Lung (tissue), 12 donors: ENCODE measurements around the gene PRPF40A. TPM values are rescaled to one million over a fixed set of nuclear protein-coding genes. Genes with fewer than 3 reads are reported as not detected.

Experiments used
- ATAC-seq: fragments of 200-7000 bp; cut with Tn5 transposase; one replicate; pipeline ENCODE4 v1.9.1; 2020; ENCODE audit warnings: moderate number of reproducible peaks; ENCODE audit not compliant: insufficient read depth, low FRiP score
- DNase-seq, 3 donors: peaks; one replicate each; pipeline ENCODE4 v3.0.0-alpha.2; 2013 to 2017
- H3K27ac ChIP-seq, 2 donors: one replicate each; pipeline ENCODE4 v1.5.1; 2013; ENCODE audit warnings: mild to moderate bottlenecking in 2 of 2, moderate library complexity in 2 of 2, control low read depth in 1 of 2, inconsistent platforms in 1 of 2, low read depth in 1 of 2, low read length in 1 of 2
- H3K27me3 ChIP-seq, 3 donors: one replicate each; pipeline ENCODE4 v1.5.1; 2013; ENCODE audit warnings: low read length in 2 of 3; ENCODE audit not compliant: control insufficient read depth in 3 of 3, insufficient read depth in 3 of 3
- H3K36me3 ChIP-seq, 4 donors: one replicate each; pipeline ENCODE4 v1.5.1; 2013; ENCODE audit warnings: low read length in 4 of 4, mild to moderate bottlenecking in 1 of 4, moderate library complexity in 1 of 4; ENCODE audit not compliant: control insufficient read depth in 4 of 4, insufficient read depth in 4 of 4
- H3K4me1 ChIP-seq, 5 donors: one replicate each; pipeline ENCODE4 v1.5.1; 2013; ENCODE audit warnings: low read length in 5 of 5, mild to moderate bottlenecking in 2 of 5, moderate library complexity in 1 of 5; ENCODE audit not compliant: control insufficient read depth in 5 of 5, insufficient read depth in 5 of 5
- H3K4me3 ChIP-seq: one replicate; pipeline ENCODE4 v1.5.1; 2013; ENCODE audit warnings: mild to moderate bottlenecking, control low read depth, moderate library complexity
- H3K9ac ChIP-seq, 2 donors: one replicate each; pipeline ENCODE4 v1.5.1; 2013; ENCODE audit warnings: low read length in 2 of 2, control low read depth in 1 of 2; ENCODE audit not compliant: insufficient read depth in 1 of 2
- H3K9me3 ChIP-seq, 4 donors: one replicate each; pipeline ENCODE4 v1.5.1; 2013; ENCODE audit warnings: low read length in 3 of 4, mild to moderate bottlenecking in 1 of 4, moderate library complexity in 1 of 4; ENCODE audit not compliant: control insufficient read depth in 4 of 4, insufficient read depth in 3 of 4
- WGBS, 2 donors: extraction: QIAGEN DNeasy Blood & Tissue Kit; methylation state at CpG; one replicate each; pipeline ENCODE4 v1.1.7; 2013; 5-methylcytosine and 5-hydroxymethylcytosine counted together
- polyA plus RNA-seq, 2 donors: library from polyadenylated mRNA; stranded (reverse); fragments of 200-250 nt; gene quantifications; one replicate each; pipeline ENCODE4 v1.2.1, GENCODE V29; 2013
- total RNA-seq, 2 donors: library from RNA; depleted of rRNA in 1 of 2; stranded (reverse); fragments of >200 nt in 1 of 2; gene quantifications; one replicate each; pipeline ENCODE4 v1.2.1, GENCODE V29; 2014 to 2021
- TF ChIP-seq, protein P1 (sequence below): IDR thresholded peaks from 2 replicates; pipeline ENCODE4 v1.5.1; 2012; ENCODE audit warnings: mild to moderate bottlenecking; ENCODE audit errors: control extremely low read depth, extremely low read depth
- donor health status: control.
- donor health status: control.
- donor health status: Bipolar disorder and iron deficiency.
- donor health status: healthy.
- donor health status: DM: yes; HTN: yes; CAD: no.

PRPF40A gene
- total and polyA plus RNA-seq, 4 donors, result 20.1 to 131 (median 58.6) TPM

GRCh38 chr2:152701198-152701597, 16.1 kb downstream of the PRPF40A start:
- H3K9ac ChIP-seq, result no peak overlapping the region
- peaks cover 0 to 3% (median 0%) of the 10 kb centered on the region in 4 donors for H3K9me3 ChIP-seq
- peaks cover 0 to 7% (median 0%) of the 10 kb centered on the region in 5 donors for H3K4me1 ChIP-seq
- H3K27me3 ChIP-seq, result no peaks in the 10 kb centered on the region
- H3K36me3 ChIP-seq, result peaks cover 0 to 6% (median 3%) of the 10 kb centered on the region in 4 donors
- WGBS, 2 donors, result 97 to 98% methylated on average over 7 of the region's 7 CpGs
- DNase-seq (no peak), ATAC-seq (no peak)
- TF ChIP-seq, protein P1, sequence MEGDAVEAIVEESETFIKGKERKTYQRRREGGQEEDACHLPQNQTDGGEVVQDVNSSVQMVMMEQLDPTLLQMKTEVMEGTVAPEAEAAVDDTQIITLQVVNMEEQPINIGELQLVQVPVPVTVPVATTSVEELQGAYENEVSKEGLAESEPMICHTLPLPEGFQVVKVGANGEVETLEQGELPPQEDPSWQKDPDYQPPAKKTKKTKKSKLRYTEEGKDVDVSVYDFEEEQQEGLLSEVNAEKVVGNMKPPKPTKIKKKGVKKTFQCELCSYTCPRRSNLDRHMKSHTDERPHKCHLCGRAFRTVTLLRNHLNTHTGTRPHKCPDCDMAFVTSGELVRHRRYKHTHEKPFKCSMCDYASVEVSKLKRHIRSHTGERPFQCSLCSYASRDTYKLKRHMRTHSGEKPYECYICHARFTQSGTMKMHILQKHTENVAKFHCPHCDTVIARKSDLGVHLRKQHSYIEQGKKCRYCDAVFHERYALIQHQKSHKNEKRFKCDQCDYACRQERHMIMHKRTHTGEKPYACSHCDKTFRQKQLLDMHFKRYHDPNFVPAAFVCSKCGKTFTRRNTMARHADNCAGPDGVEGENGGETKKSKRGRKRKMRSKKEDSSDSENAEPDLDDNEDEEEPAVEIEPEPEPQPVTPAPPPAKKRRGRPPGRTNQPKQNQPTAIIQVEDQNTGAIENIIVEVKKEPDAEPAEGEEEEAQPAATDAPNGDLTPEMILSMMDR, result no peak
- H3K4me3 ChIP-seq, result no peak overlapping the region
- H3K27ac ChIP-seq, result no peak overlapping the region

- 83 to 100% methylated on average over 1 of the region's 1 CpG for WGBS, 2 donors
- Histone ChIP-seq H3K4me3 (no peak overlapping the region), H3K9me3 (no peaks in the 10 kb centered on the region), H3K27ac (no peak overlapping the region), H3K4me1 (no peaks in the 10 kb centered on the region), H3K27me3 (no peaks in the 10 kb centered on the region), H3K36me3 (peaks cover 0 to 4% (median 3%) of the 10 kb centered on the region in 4 donors), H3K9ac (no peak overlapping the region)
- TF ChIP-seq, protein P1, result no peak
- ATAC-seq (no peak), DNase-seq (no peak)
These were observed 20.8 kb downstream of the PRPF40A start for GRCh38 chr2:152696476-152696875.

GRCh38 chr2:152695763-152696162, 21.5 kb downstream of the PRPF40A start:
- ATAC-seq (no peak), DNase-seq (no peak)
- 94 to 99% methylated on average over 3 of the region's 3 CpGs for WGBS, 2 donors
- no peak overlapping the region for H3K4me3 ChIP-seq
- no peak overlapping the region for H3K27ac ChIP-seq
- no peaks in the 10 kb centered on the region for H3K9me3 ChIP-seq
- H3K36me3 ChIP-seq, result peaks cover 0 to 4% (median 3%) of the 10 kb centered on the region in 4 donors
- no peak overlapping the region for H3K9ac ChIP-seq
- H3K4me1 ChIP-seq, result no peaks in the 10 kb centered on the region
- TF ChIP-seq, protein P1, result no peak
- no peaks in the 10 kb centered on the region for H3K27me3 ChIP-seq

- Histone ChIP-seq H3K36me3 (peaks cover 0 to 6% (median 3%) of the 10 kb centered on the region in 4 donors), H3K4me3 (no peak overlapping the region), H3K27ac (peak overlapping the region in 1 of 2 donors; percentile 1), H3K9me3 (no peaks in the 10 kb centered on the region), H3K27me3 (no peaks in the 10 kb centered on the region), H3K9ac (no peak overlapping the region), H3K4me1 (no peaks in the 10 kb centered on the region)
- 34% methylated on average over 8 of the region's 8 CpGs for WGBS, 2 donors
- peak in 1 of 3 donors; percentile 5 for DNase-seq
- TF ChIP-seq, protein P1, result no peak
- ATAC-seq, result peak; percentile 34
These were observed 23.1 kb downstream of the PRPF40A start for GRCh38 chr2:152694161-152694661.
